ENCODE measurements around the gene MICAL3.

Gene MICAL3

DNA sequence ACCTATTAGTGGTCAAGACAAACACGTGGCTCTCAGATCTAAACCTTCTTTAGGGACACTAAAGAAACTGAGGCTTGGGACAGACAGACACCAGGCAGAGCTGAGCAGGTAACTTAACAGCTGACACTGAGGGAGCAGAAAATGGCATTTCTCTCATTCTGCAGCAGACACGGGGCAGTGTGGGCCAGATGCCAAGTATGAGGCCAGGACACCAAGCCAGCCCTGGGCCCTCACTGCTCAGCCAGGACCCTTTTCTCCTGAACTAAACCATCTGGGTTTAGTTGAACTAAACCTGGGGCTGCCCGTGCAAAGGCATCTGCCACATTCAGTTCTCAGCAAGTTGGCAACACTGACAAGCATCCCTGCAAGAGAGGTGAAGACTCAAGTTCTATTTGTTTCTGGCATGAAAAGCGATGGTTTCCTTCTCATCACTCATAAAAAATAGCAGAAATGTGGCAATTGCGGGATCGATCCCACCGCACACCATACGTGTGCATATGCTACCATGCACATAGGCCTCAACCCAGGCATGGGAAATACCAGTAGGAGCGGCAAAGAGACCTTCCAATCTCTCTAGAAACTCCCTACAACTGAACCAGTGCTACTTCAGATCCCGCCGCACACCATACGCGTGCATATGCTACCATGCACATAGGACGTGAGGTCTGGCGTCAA is 150.0 kb downstream of the MICAL3 start:
- peak in 5 of 42 donors; percentile 31 to 72 (median 55) for DNase-seq
- intact Hi-C loops (cut with DNase I): loop anchor here (5.0 kb wide), 1 partner anchor 42 kb away; no protein-coding TSS in a partner anchor

DNA sequence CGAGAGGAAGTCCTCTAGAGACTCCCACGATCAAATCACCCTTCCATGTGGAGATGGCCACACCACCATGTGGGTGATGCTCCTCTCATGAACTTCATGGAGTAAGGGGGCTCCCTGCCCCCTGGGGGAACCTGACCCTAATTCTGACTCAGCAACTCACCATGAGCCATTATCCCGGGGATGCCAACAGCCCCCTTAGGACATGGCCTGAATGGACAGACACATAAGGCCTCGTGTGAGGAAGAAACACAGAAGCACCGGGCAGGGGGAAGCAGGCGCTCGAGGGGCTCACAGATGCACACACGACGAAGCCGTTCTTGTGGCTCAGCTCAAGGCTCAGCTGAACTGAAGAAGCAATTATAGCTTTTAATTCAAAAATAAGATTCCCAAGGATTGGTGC is 150.6 kb downstream of the MICAL3 start:
- intact Hi-C loops (cut with DNase I): loop anchor here (5.0 kb wide), 1 partner anchor 42 kb away; no protein-coding TSS in a partner anchor
- DNase-seq: no peak

- no peak for DNase-seq
- intact Hi-C loops (cut with DNase I): loop anchor here (5.0 kb wide), 1 partner anchor 41 kb away; no protein-coding TSS in a partner anchor
Measured at GRCh38 chr22:17873116-17873515, 151.2 kb downstream of the MICAL3 start.

DNA sequence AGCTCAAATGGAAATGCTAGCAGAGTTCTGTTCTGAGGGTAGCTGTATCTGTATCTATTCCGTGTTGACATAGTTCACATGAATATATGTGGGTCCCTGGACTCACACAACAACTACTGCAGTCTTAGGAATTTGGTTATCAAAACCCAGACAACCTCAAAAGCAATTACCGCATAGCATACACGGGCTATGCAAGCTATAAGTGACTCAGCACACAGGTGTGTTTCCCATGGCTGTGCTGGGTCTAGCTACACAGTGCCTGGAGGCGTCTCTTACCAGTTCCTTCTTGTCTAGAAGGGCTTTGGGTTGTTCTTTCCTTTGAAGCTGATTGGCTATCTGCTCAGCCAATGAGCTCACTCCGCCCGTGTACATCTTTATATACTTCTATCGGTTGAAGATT is 151.9 kb downstream of the MICAL3 start:
- intact Hi-C loops (cut with DNase I): loop anchor here (5.0 kb wide), 1 partner anchor 40 kb away; no protein-coding TSS in a partner anchor
- peak in 1 of 42 donors; percentile 47 for DNase-seq

- DNase-seq: peak; percentile 46 to 93 (median 82)
- intact Hi-C loops (cut with DNase I): loop anchor here (5.0 kb wide), 1 partner anchor 40 kb away; no protein-coding TSS in a partner anchor
Measured at GRCh38 chr22:17871726-17872458, 152.5 kb downstream of the MICAL3 start.

- DNase-seq: no peak
Measured at GRCh38 chr22:17870407-17870806, 154.0 kb downstream of the MICAL3 start.

DNA sequence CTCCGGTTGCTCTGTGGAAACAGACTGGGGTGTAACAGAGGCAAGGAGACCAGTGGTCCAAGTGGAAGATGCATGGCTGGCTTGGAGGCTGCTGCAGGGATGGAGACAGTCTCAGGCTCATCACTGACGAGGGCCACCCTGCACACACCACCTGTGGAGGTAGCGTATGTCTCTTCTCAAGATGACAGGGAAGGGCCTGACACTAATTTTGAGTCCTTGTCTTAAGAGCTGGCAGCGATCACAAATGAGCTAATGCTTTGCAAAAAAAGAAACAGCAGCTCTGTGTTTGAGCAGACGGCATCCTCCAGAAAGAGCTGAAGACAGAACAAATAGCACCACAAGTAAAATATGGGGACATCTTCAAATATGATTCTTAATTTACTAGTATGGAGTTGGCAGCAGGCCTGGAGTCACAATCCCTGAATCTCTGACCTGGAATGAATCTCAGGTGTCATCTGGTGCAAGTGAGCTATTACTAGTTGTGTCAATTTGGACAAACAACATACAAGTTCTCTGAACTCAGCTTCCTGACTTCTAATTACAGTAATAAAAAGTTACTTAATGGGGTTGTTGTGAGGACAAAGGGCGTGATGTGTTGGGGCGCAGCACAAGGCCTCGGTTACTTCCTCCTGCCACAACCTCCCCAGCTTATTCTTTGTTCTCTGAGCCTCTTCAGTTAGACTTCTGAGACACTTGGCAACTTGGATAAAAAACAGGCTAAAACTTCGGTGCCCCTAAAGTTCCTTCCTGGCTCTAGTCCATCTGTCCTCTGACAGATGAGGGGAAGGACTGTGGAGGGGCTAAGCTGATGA is 154.9 kb downstream of the MICAL3 start:
- intact Hi-C loops (cut with DNase I): loop anchor here (5.0 to 10.0 kb wide), 2 partner anchors 37 to 155 kb away; partner anchors contain the start of gene MICAL3
- DNase-seq: peak in 7 of 42 donors; percentile 35 to 59 (median 47)

More at GRCh38 chr22:17870407-17870806, 154.0 kb downstream of the MICAL3 start:
- intact Hi-C loops (cut with DNase I): loop anchor here (5.0 kb wide), 1 partner anchor 38 kb away; no protein-coding TSS in a partner anchor

GRCh38 chr22:17868771-17869170 is 155.6 kb downstream of the MICAL3 start:
- no peak for DNase-seq
- intact Hi-C loops (cut with DNase I): loop anchor here (10.0 kb wide), 1 partner anchor 156 kb away; the partner anchor contains the start of gene MICAL3

GRCh38 chr22:17867160-17867785 is 157.1 kb downstream of the MICAL3 start:
- DNase-seq: peak in 31 of 42 donors; percentile 34 to 85 (median 57)

DNA sequence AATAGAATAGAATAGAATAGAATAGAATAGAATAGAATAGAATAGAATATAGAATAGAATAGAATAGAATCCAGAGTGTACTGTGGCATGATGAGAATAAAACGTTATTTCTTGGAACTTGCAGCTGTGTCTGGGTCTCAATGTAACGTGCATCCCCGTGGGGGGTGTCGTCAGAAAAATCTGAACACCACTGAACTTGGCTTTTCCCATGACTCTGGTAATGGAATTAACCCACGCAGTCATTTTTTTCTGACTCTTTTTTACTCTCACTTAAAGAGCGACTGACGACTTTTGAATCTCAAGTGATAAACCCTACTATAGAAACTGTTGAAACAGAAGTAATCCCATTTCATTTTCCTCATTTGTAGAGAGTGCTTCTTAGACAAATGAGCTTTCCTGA is 157.7 kb downstream of the MICAL3 start:
- peak in 9 of 42 donors; percentile 33 to 70 (median 49) for DNase-seq
- intact Hi-C loops (cut with DNase I): loop anchor here (10.0 kb wide), 1 partner anchor 158 kb away; the partner anchor contains the start of gene MICAL3

More at GRCh38 chr22:17867160-17867785, 157.1 kb downstream of the MICAL3 start:
- intact Hi-C loops (cut with DNase I): loop anchor here (10.0 kb wide), 1 partner anchor 158 kb away; the partner anchor contains the start of gene MICAL3

DNA sequence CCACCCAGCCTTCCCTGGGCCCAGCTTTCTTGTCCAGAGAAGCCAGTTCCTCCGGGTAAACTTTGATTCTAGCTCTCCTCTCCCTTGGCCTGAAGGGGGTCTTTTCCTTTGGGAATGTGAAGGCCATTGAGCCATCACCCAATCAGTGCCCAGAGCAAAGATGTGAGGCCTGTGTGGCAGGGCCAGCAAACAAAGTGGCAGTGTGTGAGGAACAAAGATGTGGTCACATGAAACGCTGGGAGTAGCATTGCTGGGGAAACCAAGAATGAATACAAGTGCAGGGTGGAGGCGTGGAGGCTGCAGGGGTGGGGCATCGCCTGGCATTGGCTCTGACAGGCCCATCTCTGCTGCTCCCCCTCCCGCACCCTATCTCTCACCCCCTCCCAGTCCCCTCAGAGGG is 158.2 kb downstream of the MICAL3 start:
- peak; percentile 76 to 97 (median 92) for DNase-seq

GRCh38 chr22:17865183-17866055 is 158.9 kb downstream of the MICAL3 start:
- intact Hi-C loops (cut with DNase I): loop anchor here (10.0 kb wide), 1 partner anchor 159 kb away; the partner anchor contains the start of gene MICAL3
- peak in 6 of 42 donors; percentile 26 to 66 (median 45) for DNase-seq

More for the DNA sequence above, 158.2 kb downstream of the MICAL3 start:
- intact Hi-C loops (cut with DNase I): loop anchor here (10.0 kb wide), 1 partner anchor 159 kb away; the partner anchor contains the start of gene MICAL3

DNA sequence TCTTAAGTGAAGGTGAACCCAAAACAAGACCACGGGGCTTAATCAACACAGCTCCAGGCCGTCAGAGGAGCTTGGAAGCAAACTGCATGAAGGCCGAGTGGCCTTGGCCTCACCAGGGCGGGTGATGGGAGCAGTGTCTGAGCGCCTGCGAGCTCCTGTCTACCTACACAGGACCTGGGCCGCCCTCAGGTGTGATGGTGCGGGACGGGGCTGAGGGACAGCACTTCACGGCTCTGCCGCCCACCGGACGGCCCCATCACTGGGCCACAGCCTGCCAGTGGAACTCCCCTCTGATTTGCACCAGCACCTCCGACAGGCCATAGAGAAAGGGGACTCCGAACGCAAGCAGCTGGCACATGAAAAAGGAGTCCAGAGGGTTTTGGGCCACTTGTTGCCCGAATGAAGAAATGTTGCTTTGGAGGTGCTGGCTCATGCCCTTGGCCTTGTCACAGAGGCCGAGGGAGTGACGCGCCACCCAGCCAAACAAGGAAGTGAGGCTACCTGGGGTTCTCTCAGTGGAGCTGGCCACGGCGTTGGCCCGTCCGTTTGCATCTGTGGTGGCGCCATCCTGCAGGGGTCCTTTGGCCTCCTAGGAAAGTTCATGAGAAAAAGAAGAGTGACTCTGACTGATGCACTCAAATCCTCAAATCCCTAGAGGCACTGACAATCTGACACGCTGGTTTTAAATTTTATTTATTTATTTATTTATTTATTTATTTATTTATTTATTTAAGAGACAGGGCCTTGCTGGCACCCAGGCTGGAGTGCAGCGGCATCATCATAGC is 159.8 kb downstream of the MICAL3 start:
- intact Hi-C loops (cut with DNase I): loop anchor here (10.0 kb wide), 1 partner anchor 160 kb away; the partner anchor contains the start of gene MICAL3
- DNase-seq: no peak

GRCh38 chr22:17862646-17863181 is 161.6 kb downstream of the MICAL3 start:
- intact Hi-C loops (cut with DNase I): loop anchor here (10.0 kb wide), 1 partner anchor 162 kb away; the partner anchor contains the start of gene MICAL3
- no peak for DNase-seq

GRCh38 chr22:17861909-17862308 is 162.5 kb downstream of the MICAL3 start:
- intact Hi-C loops (cut with DNase I): loop anchor here (10.0 kb wide), 1 partner anchor 163 kb away; the partner anchor contains the start of gene MICAL3
- no peak for DNase-seq
